HG03175 (cell line): ENCODE results near the gene DNAH1.
"Not testable (repeated sequence)": the region's sequence is repeated elsewhere in the genome, so short reads cannot be mapped to it uniquely, and the experiment has no call there.

Source experiments
- ATAC-seq: cut with Tn5 transposase; IDR thresholded peaks from one replicate; pipeline ENCODE4 v1.9.1; 2021; ENCODE audit warnings: mild to moderate bottlenecking, moderate library complexity; ENCODE audit not compliant: unreplicated experiment

Gene DNAH1

GRCh38 chr3:52315977-52316764 lies at the start of gene DNAH1:
Gene DNAH1, plus strand, starts transcription at chr3:52316319. Its CDS starts 6,124 bp downstream, at chr3:52322443.
- no peak for ATAC-seq

GRCh38 chr3:52268036-52268435 lies 48.1 kb upstream of the DNAH1 start:
- no peak for ATAC-seq

- no peak for ATAC-seq
These were observed 46.3 kb upstream of the DNAH1 start for GRCh38 chr3:52269776-52270175.

GRCh38 chr3:52270252-52270754 lies 45.8 kb upstream of the DNAH1 start:
- ATAC-seq: no peak

- not testable (repeated sequence) for ATAC-seq
These were observed 43.9 kb upstream of the DNAH1 start for GRCh38 chr3:52272172-52272571.

GRCh38 chr3:52272831-52273230 lies 43.3 kb upstream of the DNAH1 start:
- no peak for ATAC-seq

- ATAC-seq: not testable (repeated sequence)
These were observed 41.3 kb upstream of the DNAH1 start for GRCh38 chr3:52274781-52275180.

- no peak for ATAC-seq
These were observed 38.8 kb upstream of the DNAH1 start for GRCh38 chr3:52277071-52277964.

GRCh38 chr3:52277972-52278509 lies 38.1 kb upstream of the DNAH1 start:
- peak; percentile 57 for ATAC-seq

GRCh38 chr3:52278510-52279069 lies 37.5 kb upstream of the DNAH1 start, which contains the start of gene WDR82:
Gene WDR82, minus strand, starts transcription at chr3:52278649. Its CDS starts 288 bp downstream, at chr3:52278361.
- peak; percentile 87 for ATAC-seq

- ATAC-seq: no peak
These were observed 36.5 kb upstream of the DNAH1 start for GRCh38 chr3:52279596-52279995.

GRCh38 chr3:52280050-52280461 lies 36.1 kb upstream of the DNAH1 start:
- no peak for ATAC-seq

- no peak for ATAC-seq
These were observed 33.9 kb upstream of the DNAH1 start for GRCh38 chr3:52281981-52282801.

GRCh38 chr3:52283306-52283705 lies 32.8 kb upstream of the DNAH1 start:
- ATAC-seq: no peak

GRCh38 chr3:52284051-52284450 lies 32.1 kb upstream of the DNAH1 start:
- ATAC-seq: not testable (repeated sequence)

GRCh38 chr3:52286777-52287110 lies 29.4 kb upstream of the DNAH1 start:
- no peak for ATAC-seq

GRCh38 chr3:52288674-52289073 lies 27.4 kb upstream of the DNAH1 start:
- ATAC-seq: no peak

GRCh38 chr3:52289338-52289746 lies 26.8 kb upstream of the DNAH1 start:
- no peak for ATAC-seq

- no peak for ATAC-seq
These were observed 26.1 kb upstream of the DNAH1 start for GRCh38 chr3:52289747-52290595.
